HG02610 (cell line): Measurements from ENCODE around the gene PAH.
A peak's percentile ranks its signal among the peaks of the same experiment; 100 is the strongest.

Experiments used
- ATAC-seq: cut with Tn5 transposase; IDR thresholded peaks from one replicate; pipeline ENCODE4 v1.9.1; 2021; ENCODE audit warnings: mild to moderate bottlenecking, moderate library complexity; ENCODE audit not compliant: unreplicated experiment

Gene PAH

DNA sequence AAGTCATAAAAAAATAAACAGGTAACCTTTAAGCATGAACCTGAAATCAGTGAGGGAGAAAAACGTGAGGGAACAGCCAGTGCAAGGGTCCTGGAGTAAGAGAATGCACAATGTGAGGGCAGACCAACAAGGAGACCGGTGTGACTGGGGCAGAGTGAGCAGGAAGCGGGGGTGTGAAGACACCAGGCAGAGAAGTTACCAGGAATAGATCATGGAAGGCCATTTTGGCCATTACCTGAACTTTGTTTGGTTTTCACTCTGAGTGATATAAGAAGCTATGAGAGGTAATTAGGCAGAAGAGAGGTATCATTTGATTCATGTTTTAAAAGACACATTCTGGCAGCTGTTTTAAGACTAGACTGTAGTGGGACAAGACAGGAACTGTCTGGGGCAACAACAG lies 15.0 kb downstream of the PAH start:
- no peak for ATAC-seq

DNA sequence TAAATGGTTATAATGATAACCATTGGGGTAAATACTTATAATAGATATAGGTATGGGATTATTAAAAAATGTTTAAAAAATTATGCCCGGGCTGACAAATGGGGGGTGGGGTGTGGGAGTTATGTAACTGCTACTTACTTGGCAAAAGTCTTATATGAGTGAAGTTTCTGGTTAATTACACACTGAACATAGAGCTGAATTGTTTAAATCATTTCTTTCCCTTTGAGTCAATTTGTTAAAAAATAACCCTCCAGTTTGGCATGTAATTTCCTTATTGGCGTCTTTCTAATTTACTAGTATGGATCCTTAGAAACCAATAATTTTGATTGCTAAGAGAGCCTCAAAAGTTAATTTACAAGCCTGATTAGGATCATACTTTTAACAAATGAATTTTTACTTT lies 16.7 kb downstream of the PAH start:
- ATAC-seq = no peak

DNA sequence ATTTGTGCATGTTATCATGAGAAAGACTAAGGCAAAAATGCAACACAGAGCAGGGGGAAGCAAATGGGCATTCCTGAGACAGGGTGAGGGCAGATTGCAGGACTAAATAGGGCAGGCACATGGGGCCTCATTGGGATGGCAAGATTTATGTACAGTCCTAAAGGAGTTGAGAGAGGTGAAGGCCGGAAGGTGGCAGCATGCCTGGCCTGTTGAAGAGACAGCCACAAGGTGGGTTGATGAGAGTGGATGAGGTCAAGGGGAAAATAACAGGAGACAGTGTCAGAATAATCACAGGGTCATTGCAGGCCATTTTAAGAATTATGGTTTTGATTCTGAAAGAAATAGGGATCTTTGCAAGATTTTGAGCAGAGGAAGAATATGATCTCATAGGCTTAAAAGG lies 21.0 kb downstream of the PAH start:
- ATAC-seq = no peak

DNA sequence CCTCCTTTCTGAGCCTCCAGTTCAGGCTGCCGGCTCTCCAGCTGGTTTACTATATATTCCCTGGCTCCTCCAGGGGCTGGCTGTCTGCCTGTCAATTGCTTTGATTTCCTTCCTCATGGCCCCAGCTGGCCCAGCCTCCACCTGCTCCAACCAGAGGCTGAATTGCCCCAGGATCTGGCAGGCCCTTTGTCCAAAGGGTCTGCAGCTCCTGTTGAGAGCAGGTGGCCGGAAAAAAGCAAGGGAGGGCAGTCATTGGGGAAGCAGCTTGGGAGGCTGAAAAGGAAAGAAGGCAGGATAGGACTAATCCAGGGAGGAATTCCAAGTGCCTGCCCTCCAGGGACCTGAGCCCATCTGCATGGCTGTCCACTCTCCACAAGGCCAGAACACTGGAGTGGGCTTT lies 25.3 kb downstream of the PAH start:
- no peak for ATAC-seq

DNA sequence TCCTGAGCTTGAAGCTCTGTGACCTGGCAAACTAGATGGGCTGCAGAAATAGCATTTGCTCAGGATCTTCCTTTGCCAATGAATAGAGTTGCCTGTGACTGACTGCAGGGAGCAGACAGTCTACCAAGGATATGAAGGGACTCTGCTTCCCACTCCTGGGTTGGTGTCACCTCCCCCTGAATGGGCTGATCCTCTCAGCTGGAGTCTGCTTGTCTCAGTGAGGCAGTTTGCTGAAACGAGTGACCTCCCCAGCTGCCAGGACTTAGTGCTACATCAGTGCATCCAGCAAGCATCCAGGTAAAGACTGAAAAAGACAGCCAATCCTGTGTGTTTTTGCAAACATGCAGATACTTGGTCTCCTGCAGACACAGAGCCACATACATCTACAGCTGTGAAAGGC lies 28.5 kb downstream of the PAH start:
- no peak for ATAC-seq

DNA sequence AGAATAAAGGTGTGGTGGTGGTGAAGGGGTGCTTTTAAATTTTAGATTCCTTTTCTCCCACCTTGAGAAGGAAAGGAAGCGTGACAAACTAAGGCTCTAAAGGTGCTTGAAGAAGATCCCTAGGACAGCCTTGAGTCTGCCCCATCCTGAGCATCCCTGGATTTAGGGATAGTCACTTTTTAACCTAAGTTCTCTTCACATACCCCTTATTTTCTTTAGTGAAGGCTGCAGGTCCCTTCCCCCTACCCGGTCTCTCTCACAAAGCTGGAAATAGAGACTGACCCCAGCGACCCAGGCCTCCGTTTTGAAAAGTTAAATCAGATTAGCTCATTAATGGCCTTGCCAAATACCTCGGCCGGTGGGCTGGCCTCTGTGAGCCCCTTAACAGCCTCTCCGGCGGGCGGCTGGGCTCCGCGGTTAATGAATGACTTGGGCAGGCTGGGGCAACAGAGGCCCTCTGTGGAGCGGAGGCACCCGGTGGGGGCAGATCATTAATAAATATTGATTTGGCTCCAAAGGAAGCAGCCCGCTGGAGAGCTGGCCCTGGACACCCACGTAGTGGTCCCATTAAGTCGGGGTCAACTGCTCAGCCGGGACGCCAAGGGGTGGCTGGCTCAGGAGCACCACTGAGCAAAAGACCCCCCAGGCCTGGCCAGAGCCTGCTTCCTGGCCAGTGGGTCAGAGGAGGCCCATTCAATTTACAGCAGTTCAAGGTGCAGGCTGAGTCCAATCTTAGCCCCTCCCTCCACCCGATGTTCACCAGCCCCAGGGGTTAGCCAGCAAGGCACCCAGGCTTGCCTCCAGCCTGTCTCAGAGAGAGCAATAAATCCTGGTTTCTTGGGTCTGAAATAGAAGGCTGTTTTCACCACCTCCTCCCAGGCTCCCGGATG lies 31.8 kb downstream of the PAH start:
- ATAC-seq = no peak

DNA sequence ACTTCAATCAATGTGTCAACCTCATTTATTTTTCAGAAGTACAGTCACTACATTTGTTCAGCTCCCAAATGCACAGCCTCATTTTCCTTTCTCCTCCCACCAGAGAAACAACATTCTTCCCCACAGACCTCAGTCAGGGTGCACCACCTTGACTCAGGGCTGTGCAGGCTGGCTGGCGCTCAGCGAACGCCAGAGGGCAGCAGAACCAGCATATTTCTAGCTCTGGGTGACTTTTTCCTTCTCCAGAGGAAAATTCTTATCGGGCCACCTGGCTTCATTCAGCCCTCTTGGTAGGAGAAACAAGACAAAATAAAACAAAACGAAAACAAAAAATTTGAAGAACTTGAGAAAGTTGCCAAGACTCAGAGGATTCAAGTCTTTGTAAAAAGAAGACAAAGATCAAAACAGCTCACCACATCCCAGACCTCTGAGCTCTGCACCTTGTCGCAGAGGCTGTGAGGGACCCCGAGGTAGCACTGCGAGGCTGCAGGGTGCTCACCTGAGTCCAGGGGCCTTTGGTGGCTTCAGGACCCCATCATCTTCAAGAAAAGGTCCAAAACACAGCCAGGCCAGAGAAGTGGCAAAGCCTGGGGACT lies 33.7 kb downstream of the PAH start:
- ATAC-seq = peak; percentile 46

DNA sequence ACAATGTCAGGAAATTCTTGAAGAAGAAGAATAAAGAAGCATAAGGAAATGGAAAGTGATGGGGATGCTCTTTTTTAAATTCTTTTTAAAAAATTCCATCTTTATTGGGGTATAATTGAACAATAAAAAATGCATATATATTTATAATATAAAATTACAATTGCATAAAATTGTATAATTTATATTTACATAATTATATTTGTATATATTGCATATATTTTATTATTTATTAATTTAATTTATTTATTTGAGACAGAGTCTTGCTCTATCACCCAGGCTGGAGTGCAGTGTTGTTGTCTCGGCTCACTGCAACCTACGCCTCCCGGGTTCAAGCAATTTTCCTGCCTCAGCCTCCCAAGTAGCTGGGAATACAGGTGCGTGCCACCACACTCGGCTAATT lies 36.3 kb downstream of the PAH start:
- no peak for ATAC-seq

DNA sequence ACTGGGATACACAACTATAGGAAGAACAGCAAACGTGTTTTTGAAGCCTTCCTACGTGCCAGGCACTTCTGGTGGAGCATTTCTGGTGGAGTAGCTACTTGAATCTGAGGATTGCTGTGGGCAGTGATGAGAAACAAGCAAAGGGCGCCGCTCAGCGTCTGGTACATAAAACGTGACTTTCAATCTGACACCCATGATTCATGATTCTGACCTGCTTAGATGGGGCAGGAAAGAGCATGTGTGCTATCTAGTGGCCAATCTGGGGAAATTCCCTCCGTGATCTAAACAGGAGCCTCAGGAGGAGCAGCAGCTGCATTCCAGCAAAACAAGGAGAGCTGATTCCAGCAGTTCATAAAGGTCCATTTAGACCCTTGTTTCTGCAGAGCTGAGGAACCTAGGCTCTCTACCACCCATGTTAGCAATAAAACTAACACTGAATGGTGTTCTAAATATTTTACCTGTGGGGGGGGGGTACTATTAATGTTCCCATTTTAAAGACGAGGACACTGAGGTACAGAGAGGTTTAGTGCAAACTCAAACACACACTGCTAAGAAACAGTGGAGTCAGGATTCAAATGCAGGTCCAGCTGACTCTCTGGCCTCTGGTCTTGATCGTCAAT lies 37.8 kb downstream of the PAH start:
- peak; percentile 76 for ATAC-seq

DNA sequence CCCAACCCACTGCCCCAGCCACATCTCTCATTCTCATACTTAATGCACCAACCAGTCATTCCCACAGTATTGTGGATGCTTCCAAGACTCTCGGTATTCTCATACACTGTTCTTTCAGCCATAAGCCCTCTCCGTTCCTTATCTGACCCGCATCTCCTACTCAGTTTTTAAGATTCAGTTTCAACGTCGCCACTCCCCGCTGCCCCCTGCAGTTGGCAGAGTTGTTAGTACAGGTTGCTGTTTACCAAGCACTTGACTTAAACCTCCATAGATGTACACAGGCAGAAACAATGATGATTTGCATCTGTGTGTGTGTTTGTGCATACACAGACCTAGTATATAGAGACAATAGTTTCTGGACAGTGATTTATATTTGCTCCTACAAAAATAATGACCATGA lies 40.2 kb downstream of the PAH start:
- ATAC-seq = no peak

DNA sequence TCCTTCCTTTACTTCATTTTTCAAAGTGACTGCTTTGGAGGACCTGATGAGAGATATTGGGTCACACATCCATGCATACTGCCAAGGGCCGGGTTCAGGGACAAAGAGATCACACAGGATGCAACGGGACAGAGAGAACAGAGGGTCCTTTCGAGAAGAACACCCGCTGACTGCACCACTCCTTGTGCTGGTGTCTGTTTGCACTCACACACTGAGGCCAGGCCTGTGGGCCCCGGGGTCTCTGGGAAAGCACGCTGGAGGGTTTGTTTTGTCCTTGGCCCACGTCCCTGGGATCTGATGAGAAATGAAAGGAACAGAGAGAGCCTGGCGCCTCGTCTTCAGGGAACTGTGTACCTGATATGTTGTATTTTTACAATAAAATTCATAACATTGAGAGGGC lies 42.2 kb downstream of the PAH start:
- no peak for ATAC-seq

DNA sequence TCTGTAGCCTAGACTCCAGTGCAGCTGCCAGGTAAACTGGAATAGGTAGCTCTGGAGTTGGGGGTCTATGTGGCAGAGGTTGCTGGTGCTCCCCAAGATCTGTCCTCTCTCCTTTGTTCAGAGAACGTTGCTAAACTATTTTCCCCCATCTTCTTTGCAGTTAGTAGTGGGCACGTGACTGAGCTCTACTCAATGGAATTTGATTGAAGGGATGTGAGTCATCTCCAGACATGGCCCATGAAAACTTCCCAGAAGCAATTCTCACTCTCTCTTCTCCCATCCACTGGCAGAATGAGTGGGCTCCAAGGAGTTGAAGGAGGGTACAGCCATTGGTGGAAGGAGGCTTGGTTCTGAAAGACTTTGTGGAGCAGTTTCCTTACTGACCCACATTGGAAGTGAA lies 44.0 kb downstream of the PAH start:
- no peak for ATAC-seq

DNA sequence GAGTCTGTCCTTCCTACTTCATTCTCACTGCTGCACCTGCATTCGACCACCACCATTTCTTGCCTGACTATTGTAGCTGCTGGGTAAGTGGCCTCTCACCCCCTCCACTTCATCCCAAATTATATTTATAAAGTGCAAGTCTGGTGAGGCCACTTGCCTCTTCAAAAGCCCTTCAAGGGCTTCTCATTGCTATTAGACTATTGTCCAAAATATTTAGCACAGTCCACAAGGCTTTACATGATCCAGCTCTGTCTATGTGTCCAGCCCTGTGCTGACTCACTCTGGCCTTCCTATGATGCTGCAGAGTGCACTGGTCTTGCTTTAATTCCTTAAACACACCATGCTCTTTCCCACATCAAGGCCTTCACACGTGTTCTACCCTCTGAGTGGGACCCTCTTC lies 46.0 kb downstream of the PAH start:
- no peak for ATAC-seq

DNA sequence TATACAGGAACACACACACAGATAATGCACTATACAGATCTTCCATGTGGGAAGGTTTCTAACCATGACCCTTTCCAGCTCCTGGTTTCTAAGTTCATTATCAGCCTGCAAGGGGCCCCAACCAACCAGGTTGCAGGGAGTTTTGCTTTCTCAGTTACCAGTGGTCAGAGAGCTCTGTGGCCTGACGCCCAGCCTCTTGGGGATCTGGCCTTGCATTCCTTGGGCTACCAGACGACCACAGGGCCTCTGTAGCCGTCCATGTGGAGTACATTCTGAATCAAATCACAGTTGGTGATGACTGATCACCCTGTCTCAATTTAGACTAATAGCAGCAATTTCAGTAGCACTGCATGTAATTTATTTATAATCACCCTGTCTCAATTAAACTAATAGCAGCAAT lies 47.5 kb downstream of the PAH start:
- no peak for ATAC-seq

DNA sequence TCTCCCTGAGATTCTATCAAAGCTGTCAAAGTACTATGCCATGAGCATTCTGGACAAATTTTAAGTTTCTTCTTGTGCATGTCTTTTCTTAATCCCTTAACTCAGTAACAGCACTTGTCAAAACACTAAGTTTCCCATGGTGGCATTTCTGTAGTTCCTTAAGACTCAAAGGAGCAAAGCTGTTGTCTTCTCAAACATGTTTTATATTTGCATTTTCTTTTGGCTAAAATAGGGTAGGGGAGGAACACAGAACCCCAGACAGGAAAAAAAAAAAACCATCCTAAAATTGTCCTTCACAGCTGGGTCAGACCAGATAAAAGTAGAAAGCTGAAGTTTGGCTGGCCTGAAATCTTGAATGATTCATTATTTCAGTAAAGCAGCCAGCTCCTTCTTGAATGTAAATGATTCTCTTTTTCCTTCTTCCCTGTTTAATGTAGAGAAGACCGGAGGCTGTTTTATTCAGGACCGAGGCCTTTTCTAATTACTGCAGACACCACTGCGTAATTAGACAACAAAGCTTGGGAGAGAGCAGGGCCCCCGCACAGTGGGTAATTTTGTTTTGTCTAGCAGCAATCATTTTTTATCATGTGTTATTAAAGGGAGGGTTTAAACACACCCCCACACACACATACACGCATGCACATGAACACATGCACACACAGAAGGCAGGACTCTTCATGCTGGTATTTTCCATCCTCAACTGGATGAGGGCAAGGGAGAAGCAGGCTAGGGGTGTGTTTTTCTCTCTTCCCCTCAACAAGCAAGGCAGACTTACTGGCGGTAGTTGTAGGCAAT lies 51.0 kb downstream of the PAH start:
- no peak for ATAC-seq

DNA sequence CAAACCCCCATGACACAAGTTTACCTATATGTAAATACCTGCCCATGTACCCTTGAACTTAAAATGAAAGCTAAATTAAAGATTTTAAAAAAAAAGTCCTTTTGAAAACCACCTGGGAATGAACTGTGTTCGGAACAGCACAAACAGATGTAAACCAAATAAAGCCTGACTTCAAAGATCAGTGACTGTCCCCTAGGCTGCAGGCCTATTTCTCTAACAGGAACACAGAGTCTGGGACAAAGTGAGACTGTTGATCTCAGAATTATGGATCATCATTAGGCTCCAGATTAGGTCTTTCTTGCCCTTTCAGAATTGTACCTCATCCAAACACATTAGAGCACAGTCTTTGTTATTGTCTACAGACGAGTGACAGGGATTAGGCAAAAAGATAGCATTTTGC lies 54.6 kb downstream of the PAH start:
- ATAC-seq = no peak

DNA sequence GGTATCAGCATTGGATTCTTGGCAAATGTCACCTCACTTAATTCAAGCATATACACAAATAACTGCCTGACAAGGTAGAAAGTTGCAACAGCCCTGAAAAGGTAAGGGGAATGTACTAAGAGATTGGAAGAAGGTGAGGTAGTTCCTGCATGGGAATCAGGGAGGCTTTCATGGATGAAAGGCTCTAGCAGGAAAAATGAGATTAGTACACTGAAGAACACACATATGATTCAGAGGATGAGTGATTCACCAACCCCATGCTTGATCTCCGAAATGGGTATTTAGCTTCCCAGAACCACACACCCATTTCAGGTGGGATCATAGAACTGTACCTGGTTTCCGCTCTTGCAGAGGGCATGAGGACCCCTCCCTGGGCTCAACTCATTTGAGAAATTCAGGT lies 65.8 kb downstream of the PAH start:
- no peak for ATAC-seq

DNA sequence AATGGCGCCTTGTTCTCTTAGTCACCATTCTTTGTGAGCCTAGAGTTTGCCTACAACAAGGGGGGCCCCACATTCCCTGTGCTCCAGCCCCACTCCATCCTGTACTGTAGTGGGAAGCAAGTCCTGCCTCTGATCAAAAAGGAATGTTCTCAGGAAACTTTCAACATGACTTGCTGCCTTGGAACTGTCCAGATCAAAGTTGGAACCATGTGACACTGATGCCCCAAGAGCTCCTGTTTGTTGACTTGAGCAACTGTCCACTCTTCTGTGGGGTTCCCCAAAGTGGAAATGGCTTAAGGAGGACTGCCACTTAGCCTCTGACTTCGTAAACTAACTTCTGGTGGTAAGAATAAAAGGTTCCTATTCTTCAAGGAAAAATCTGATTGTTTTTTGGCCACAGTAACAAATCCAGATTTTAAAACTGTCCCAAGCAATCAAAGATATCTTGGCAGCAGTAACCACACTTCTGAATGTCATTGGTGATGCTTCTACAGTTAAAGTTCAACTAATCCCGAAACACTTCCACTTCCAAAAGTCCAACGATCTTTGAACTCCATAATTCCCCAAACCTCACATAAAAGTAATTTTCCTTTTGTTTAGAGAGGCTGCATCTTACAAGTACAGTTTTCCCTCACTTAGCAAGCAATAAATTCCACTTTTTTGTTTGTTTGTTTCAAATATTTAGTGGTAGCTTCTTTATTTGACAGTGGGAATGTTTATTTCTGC lies 67.2 kb downstream of the PAH start:
- ATAC-seq = no peak

DNA sequence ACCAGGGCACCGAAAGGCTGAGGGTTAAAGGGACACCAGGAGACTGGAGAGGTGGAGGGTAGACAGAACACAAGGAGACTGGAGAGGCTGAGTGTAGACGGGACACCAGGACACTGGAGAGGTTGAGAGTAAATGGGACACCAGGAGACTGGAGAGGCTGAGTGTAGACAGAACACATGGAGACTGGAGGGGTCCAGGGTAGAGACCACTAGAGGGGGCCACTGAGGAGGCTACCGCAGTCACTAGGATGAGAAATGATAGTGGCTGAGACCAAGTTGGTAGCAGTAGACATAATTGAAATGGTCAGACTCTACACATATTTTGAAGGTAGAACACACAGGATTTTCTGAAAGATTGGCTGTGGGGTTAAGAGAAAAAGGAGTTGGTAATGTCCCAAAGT lies 68.2 kb downstream of the PAH start:
- ATAC-seq = no peak

DNA sequence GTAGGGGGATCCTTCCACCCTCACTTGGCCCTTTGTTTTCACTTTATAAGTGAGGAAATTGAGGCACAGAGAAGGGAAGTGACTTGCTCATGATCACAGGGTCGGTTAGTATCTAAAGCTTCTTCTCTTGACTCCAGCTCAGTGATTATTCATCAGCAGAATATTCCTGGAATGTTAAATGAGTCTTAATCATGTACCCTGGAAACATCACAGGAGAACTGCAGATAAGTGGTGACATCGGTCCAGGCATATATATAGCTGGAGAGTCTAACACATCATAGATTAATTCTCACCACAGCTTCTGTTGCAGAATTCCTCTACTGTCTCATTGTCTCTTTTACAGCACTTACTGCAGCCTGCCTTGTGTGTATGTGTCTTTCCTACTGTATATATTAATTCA lies 69.9 kb downstream of the PAH start:
- ATAC-seq = no peak
